ENCODE measurements around the gene ROR2.
"Not testable (repeated sequence)": the region's sequence is repeated elsewhere in the genome, so short reads cannot be mapped to it uniquely, and the experiment has no call there.

The ROR2 gene

DNA sequence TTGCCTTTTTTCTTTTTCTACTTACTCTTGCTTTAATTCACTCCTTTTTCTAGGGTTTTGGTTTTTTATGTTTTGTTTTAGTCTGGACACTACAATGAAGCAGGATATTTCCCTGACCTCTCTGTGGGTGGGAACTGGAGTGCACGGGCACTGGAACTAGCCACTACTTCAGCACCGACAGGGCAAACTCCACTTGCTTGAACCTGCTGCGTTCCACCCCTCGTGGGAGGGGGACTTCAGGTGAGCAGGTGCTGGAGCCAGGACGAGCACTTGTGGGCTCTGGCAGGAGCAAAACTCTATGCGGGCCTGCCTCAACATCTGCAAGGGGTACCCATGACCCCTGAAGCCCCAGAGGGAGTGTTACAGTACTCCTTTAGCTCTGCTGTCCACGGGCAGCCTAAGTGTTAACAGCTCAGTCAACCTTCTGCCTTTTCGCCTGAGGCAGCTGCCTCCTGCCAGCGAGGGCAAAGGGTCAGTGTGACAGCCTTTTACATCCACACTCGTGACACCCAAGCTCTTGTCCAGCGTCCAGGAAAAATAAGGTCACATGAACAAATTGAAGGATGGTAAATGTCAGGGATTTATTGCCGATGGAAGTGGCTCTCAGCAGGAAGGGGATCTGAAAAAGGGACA lies 382.3 kb downstream of the ROR2 start:
- no peak for DNase-seq (ENCODE audit: low spot score)

GRCh38 chr9:91564081-91564670 lies 385.9 kb downstream of the ROR2 start:
- DNase-seq (ENCODE audit: low spot score): no peak

GRCh38 chr9:91562416-91562815 lies 387.6 kb downstream of the ROR2 start:
- DNase-seq (ENCODE audit: low spot score): no peak

DNA sequence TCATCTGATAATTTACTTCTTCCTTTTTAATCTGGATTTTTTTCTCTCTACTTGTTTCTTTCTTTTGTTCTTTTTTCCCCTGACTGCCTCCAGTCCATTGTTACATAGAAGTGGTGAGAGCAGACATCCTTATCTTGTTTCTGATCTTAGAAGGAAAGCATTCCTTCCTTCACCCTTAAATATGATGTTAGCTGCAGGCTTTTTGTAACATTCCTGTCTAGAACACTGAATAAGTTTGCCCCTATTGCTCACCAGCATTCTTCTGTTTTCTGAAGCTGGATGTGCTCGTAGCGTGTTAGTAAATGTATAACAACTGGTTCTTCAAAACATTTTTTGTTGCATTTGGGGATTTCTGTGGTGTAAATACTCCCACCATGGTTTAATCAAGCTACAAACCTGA lies 389.7 kb downstream of the ROR2 start:
- DNase-seq (ENCODE audit: low spot score): peak; percentile 23

- DNase-seq (ENCODE audit: low spot score): no peak
These were observed 391.1 kb downstream of the ROR2 start for GRCh38 chr9:91558879-91559278.

DNA sequence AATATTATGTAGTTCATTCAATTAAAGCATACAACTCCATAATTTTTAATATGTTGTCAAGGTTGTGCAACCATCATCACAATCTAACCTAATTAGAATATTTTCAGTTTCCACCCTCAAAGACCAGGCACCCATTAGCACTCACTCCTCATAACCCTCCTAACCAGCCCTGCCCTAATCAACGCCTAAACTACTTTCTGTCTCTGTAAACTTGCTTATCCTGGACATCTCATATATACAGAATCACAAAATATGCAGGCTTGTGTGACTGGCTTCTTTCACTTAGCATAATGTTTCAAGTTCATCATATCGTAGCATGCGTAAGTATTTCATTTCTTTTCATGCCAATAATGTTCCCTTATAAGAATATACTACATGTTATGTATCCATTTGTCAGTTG lies 391.6 kb downstream of the ROR2 start:
- DNase-seq (ENCODE audit: low spot score): no peak

- no peak for DNase-seq (ENCODE audit: low spot score)
These were observed 392.7 kb downstream of the ROR2 start for GRCh38 chr9:91557327-91557726.

DNA sequence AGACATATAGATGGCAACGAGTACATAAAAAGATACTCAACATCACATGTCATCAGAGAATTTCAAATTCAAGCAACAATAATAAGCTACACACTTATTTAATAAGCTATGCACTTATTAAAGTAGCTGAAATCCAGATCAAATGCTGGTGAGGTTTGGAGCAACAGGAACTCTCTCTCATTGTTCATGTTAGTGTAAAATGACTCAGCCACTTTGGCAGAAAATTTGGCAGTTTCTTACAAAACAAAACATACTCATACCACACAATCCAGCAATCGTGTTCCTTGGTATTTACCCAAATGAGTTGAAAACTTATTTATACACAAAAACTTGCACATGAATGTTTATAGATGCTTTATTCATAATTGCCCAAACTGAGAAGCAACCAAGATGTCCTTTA lies 394.9 kb downstream of the ROR2 start:
- DNase-seq (ENCODE audit: low spot score): no peak

DNA sequence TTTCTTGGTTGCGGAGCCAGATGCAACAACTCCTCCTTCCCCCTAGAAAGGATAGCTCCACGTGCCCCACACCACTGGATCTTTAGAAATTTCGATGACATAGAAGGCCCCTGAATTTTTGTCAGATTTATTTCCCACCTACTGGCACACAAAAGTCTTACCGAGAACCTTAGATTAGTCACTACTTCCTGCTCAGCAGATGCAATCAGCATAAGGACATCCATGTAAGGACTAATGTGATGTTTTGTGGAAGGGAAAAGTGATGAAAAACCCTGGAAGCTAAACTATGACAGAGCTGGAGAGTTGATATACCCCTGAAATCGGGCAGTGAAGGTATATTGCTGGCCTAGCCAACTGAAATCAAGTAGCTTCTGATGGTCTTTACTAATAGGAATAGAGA lies 400.9 kb downstream of the ROR2 start:
- no peak for DNase-seq (ENCODE audit: low spot score)

- DNase-seq (ENCODE audit: low spot score): peak; percentile 85
These were observed 402.9 kb downstream of the ROR2 start for GRCh38 chr9:91547081-91547480.

GRCh38 chr9:91546574-91546973 lies 403.5 kb downstream of the ROR2 start:
- DNase-seq (ENCODE audit: low spot score): peak; percentile 84

DNA sequence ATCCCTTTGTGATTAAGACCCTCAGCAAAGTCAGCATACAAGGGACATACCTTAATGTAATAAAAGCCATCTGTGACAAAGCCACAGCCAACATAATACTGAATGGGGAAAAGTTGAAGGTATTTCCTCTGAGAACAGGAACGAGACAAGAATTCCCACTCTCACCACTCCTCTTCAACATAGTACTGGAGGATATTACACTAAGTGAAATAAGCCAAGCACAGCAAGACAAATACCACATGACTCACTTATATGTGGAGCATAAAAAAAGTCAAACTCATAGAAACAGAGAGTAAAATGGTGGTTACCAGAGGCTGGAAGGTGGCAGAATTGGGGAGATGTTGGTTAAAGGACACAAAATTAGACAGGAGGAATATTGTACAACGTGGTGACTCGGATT lies 408.3 kb downstream of the ROR2 start:
- DNase-seq (ENCODE audit: low spot score): peak; percentile 59

- not testable (repeated sequence) for DNase-seq (ENCODE audit: low spot score)
These were observed 409.5 kb downstream of the ROR2 start for GRCh38 chr9:91540506-91540905.

GRCh38 chr9:91536211-91536691 lies 413.8 kb downstream of the ROR2 start:
- peak; percentile 83 for DNase-seq (ENCODE audit: low spot score)

- DNase-seq (ENCODE audit: low spot score): peak; percentile 71
These were observed 415.7 kb downstream of the ROR2 start for GRCh38 chr9:91534374-91534773.

DNA sequence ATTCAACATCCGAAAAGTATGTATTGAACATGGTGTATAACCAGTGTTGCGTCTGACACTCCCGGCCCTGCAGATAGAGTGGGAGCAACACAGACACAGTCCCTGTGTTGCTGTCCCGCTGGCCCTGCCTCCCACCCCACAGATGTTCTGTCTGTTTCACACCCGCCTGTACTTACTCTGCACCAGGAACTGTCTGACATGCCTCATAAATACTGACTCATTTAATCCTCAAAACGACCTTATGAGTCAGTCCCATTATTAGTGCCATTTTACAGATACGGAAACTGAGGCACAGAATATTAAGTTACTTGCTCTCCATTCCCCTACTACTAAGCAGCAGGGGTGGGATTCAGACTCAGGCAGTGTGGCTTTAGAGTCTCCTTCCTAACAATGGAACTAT lies 416.6 kb downstream of the ROR2 start:
- peak; percentile 24 for DNase-seq (ENCODE audit: low spot score)

DNA sequence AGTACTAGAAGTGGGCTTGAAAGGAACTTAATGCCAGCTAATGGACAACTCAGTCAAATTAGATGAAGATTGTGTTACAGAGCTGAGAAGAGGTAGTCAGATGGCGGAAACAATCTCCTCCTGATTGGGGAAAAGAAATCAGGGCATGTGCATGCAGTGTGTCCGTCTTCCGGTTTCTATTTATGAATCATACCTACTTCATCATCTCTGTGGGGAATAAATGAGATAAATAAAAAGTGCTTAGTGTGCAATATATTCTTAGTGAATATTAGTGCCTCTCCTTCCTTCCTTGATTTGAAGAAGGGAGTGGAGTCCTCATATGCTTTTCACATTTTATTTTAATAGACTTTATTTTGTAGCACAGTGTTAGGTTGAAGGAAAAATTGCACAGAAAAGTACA lies 417.7 kb downstream of the ROR2 start:
- peak; percentile 39 for DNase-seq (ENCODE audit: low spot score)

- no peak for DNase-seq (ENCODE audit: low spot score)
These were observed 419.2 kb downstream of the ROR2 start for GRCh38 chr9:91530829-91531228.

DNA sequence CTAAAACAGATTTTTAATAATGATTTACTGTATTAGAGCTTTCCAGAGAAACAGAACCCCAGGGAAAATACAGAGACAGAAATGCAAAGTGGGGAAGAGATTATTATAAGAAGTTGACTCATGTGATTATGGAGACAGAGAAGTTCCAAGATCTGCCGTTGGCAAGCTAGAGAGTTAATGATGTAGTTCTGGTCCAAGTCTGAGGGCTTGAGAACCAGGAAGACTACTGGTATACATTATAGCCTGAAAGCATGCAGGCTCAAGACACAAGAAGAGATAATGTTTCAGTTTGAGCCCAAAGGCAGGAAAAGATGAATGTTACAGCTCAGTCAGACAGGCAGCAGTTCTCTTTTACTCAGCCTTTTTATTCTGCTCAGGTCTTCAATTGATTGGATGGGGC lies 427.5 kb downstream of the ROR2 start:
- no peak for DNase-seq (ENCODE audit: low spot score)

- DNase-seq (ENCODE audit: low spot score): no peak
These were observed 430.3 kb downstream of the ROR2 start for GRCh38 chr9:91519520-91520277.

GRCh38 chr9:91518462-91518861 lies 431.6 kb downstream of the ROR2 start:
- DNase-seq (ENCODE audit: low spot score): no peak

GRCh38 chr9:91517801-91518200 lies 432.2 kb downstream of the ROR2 start:
- no peak for DNase-seq (ENCODE audit: low spot score)

- not testable (repeated sequence) for DNase-seq (ENCODE audit: low spot score)
These were observed 432.7 kb downstream of the ROR2 start for GRCh38 chr9:91517332-91517731.
